ENCODE results near the gene MND1.

- TF ChIP-seq EZH2 (IDR thresholded peaks at IDR 0.05; ENCODE audit: low read length, unreplicated experiment) (no peak), EZH2phosphoT487 (IDR thresholded peaks at IDR 0.05; ENCODE audit: borderline replicate concordance, low read length) (no peak)
- TF ChIP-seq, protein P1, sequence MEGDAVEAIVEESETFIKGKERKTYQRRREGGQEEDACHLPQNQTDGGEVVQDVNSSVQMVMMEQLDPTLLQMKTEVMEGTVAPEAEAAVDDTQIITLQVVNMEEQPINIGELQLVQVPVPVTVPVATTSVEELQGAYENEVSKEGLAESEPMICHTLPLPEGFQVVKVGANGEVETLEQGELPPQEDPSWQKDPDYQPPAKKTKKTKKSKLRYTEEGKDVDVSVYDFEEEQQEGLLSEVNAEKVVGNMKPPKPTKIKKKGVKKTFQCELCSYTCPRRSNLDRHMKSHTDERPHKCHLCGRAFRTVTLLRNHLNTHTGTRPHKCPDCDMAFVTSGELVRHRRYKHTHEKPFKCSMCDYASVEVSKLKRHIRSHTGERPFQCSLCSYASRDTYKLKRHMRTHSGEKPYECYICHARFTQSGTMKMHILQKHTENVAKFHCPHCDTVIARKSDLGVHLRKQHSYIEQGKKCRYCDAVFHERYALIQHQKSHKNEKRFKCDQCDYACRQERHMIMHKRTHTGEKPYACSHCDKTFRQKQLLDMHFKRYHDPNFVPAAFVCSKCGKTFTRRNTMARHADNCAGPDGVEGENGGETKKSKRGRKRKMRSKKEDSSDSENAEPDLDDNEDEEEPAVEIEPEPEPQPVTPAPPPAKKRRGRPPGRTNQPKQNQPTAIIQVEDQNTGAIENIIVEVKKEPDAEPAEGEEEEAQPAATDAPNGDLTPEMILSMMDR (conservative IDR thresholded peaks at IDR 0.05; ENCODE audit: low read depth, low read length), result no peak
These were observed 65.5 kb downstream of the MND1 start for GRCh38 chr4:153409924-153410501.
